Measurements from ENCODE around the gene GNE.

DNA sequence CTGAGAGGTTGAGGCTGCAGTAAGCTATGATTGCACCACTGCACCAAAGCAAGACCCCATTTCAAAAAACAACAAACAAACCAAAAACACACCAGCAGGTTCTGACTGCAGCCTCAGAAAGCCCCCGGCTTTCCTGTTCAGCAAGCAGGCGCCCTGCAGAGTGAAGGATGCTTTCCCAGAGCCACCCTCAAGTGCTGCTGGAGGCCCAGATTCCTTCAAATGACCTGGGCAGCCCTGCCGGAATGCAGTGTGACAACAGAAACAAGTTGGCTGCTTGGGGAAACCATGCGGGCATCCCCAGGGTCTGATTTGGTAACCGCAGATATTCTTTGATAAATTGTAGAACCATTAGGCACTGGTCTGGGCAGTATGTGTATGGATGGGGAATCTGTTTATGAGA is 35.7 kb upstream of the GNE start:
- TF ChIP-seq, protein P1, sequence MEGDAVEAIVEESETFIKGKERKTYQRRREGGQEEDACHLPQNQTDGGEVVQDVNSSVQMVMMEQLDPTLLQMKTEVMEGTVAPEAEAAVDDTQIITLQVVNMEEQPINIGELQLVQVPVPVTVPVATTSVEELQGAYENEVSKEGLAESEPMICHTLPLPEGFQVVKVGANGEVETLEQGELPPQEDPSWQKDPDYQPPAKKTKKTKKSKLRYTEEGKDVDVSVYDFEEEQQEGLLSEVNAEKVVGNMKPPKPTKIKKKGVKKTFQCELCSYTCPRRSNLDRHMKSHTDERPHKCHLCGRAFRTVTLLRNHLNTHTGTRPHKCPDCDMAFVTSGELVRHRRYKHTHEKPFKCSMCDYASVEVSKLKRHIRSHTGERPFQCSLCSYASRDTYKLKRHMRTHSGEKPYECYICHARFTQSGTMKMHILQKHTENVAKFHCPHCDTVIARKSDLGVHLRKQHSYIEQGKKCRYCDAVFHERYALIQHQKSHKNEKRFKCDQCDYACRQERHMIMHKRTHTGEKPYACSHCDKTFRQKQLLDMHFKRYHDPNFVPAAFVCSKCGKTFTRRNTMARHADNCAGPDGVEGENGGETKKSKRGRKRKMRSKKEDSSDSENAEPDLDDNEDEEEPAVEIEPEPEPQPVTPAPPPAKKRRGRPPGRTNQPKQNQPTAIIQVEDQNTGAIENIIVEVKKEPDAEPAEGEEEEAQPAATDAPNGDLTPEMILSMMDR (IDR thresholded peaks at IDR 0.05 in 8 of 11, conservative IDR thresholded peaks at IDR 0.05 in 3 of 11), result no peak
- TF ChIP-seq POLR2AphosphoS5 (IDR thresholded peaks at IDR 0.05), result no peak

All from spleen (tissue), 7 donors.